Globus pallidus (tissue), 1 donor: Measurements from ENCODE around the gene PCBP3.
"Not testable (repeated sequence)": the region's sequence is repeated elsewhere in the genome, so short reads cannot be mapped to it uniquely, and the experiment has no call there.

ENCODE experiments used
- DNase-seq: peaks from one replicate; pipeline ENCODE4 v3.0.0-alpha.2; 2015; ENCODE audit warnings: low spot score

The PCBP3 gene

DNA sequence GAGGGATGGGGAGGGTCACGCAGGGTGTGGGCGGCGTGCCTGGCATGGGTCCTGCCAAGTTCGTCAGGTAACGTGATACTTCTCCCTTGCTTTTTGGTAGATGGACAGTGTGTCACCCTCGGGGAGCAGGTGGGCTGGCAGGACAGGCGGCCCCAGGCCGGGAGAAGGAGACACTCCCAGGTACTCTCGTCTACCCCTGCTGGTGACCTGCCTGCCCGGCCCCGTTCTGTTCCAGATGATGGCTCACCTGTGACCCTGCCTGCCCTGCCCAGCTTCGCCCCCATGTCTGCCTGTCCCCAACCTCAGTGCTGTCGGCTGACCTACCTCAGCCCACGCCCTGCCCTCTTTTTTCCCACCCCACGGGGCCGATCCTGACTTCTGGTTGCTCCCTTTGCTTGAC is 144.7 kb downstream of the PCBP3 start:
- DNase-seq, result no peak

GRCh38 chr21:45788637-45789506 is 145.3 kb downstream of the PCBP3 start:
- DNase-seq, result no peak

DNA sequence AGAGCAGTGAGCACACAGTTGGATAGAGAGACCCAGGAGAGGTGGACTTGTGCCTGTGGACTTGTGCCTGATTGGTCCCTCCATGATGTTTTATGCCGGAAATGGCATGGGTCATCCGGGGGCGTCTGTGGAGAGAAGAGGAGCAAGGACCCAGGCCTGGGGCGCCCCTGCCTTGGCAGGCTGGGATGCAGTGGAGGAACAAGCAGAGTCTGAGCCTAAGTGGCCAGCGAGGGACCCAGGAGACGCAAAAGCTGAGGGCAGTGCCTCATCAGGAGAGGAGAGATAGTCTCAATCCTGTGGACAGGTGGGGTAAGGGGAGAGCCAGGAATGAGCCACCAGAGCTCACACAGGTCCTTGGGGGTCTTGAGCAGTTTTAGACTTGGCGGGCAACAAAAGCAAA is 146.9 kb downstream of the PCBP3 start:
- DNase-seq, result no peak

GRCh38 chr21:45791562-45792418 is 148.3 kb downstream of the PCBP3 start:
- DNase-seq, result no peak

DNA sequence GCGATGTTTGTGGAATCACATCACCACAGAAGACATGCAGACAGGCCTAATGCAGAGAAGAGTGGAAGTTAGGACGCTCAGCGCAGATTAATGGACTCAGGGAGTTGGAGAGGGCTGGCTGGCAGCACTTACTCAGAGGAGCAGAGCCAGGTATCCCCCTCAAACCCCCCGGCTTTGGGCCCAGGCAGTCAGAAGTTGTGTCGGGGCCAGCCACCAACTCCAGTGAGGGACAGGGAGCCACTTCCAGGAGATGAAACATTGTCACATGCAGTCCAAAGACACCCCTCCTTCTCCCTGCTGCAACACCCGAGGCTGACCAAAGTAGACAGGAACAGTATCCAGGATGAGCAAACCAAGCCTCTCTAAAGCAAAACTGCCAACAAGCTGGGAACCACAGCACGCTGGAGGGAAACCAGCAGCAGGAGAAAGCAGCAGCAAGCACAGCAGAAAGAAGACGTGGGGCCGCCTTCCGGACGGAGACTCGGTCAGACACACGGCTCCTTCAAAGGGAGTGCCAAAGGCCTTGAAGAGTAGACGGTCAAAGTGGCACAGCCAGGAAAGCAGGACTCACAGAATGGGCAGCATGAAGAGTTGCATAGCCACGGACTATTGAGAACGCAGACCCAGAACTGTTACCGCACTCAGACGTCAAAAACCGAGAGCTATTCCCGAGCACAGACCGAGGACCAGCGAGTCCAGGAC is 149.3 kb downstream of the PCBP3 start:
- no peak for DNase-seq

GRCh38 chr21:45794027-45794426 is 150.5 kb downstream of the PCBP3 start:
- DNase-seq, result no peak

- no peak for DNase-seq
Observed at GRCh38 chr21:45796003-45796402, 152.5 kb downstream of the PCBP3 start.

- no peak for DNase-seq
Observed at GRCh38 chr21:45797338-45797737, 153.8 kb downstream of the PCBP3 start.

- DNase-seq, result no peak
Observed at GRCh38 chr21:45799765-45800338, 156.3 kb downstream of the PCBP3 start.

GRCh38 chr21:45800339-45801080 is 157.0 kb downstream of the PCBP3 start:
- DNase-seq, result no peak

GRCh38 chr21:45801129-45801964 is 157.8 kb downstream of the PCBP3 start:
- DNase-seq, result no peak

- DNase-seq, result no peak
Observed at GRCh38 chr21:45801989-45802388, 158.5 kb downstream of the PCBP3 start.

GRCh38 chr21:45802425-45802824 is 158.9 kb downstream of the PCBP3 start:
- DNase-seq, result no peak

GRCh38 chr21:45802956-45803617 is 159.6 kb downstream of the PCBP3 start:
- no peak for DNase-seq

GRCh38 chr21:45803618-45804340 is 160.3 kb downstream of the PCBP3 start:
- DNase-seq, result no peak

DNA sequence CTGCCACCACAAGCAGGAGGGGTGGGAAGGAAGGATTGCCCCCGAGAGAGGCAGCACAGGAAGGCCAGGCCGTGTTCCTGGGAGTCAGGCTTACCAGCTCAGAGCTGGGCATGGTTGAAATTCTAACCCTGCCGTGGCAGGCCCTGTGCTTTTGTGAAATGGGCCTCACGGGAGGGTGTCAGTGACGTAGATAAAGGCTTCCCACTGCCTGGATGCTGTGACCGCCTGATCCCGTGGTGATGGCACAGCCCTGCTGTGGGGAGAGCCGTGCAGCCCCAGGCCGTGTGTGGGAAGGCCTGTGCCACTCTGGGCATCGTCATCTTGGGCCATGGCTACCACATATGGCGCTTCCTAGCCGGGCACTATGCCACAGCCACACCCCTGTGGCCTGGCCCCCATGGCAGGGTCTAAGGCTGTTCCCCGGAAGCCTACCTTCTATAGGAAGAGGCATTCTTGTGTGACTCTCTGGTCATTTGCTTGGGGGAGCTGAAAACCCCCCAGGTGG is 161.3 kb downstream of the PCBP3 start:
- no peak for DNase-seq

DNA sequence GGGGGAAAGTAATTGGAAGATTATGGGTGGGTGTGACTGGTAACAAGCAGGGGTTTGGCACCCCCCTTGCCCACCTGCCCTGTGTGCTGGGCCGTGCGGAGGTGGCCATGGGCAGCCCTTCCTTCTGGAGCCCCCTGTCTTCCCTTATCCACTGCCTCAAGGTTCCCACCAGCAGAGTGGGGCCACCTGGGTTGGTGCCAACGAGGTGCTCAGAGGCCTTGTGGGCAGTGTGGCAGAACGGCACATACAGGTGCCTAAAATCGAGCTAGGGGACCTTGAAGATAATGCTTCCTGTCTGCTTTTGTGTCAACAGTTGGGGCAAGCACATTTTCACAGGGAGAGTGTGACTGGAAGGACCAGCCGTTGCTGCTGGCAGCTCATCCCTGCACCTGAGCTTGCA is 161.8 kb downstream of the PCBP3 start:
- DNase-seq, result no peak

GRCh38 chr21:45806042-45806441 is 162.5 kb downstream of the PCBP3 start:
- no peak for DNase-seq

- not testable (repeated sequence) for DNase-seq
Observed at GRCh38 chr21:45808663-45809062, 165.1 kb downstream of the PCBP3 start.
